ENCODE results near the gene BAIAP2. TPM values are rescaled to one million over a fixed set of nuclear protein-coding genes. Genes with fewer than 3 reads are reported as not detected.

The BAIAP2 gene
- total RNA-seq, 1 donor from 2014 or later, result 51.4 TPM

DNA sequence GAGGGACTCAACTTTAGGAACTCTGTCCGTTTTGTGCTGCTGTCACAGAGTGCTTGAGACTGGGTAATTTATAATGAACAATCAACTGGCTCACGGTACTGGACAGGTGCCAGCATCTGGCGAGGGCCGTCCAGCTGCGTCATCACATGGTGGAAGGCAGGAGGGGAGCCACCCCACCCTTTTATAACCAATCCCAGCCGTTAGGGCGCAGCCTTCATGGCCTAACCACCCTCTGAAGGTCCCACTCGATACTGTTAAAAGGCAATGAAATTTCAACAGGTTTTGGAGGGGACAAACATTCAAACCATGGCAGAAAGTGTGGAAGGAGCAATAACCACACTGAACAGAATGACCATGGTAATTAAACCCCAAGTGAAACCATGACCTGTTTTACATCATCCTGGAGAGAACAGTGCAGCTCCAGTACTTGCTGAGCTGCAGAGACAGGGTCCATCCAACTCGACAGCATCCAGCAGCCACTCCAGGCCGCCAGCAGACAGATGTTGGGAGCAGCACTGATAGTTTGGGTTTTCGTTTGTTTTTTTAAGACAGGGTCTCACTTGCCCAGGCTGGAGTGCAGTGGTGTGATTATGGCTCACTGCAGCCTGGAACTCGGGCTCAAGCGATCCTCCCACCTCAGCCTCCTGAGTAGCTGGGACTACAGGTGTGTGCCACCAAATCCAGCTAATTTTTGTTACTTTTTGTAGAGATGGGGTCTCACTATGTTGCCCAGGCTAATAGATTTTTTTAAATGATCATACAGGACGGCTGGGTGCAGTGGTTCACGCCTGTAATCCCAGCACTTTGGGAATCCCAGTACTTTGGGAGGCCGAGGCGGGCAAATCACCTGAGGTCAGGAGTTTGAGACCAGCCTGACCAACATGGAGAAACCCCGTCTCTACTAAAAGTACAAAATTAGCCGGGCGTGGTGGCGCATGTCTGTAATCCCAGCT, 32.3 kb upstream of the BAIAP2 start:
- H3K4me3 ChIP-seq (ENCODE audit: insufficient read depth, low read depth, low read length), result no peak overlapping the region
- Mint-ChIP-seq H3K27me3 (ENCODE audit: low read depth, unreplicated experiment) (peaks cover 39% of the 10 kb centered on the region), H3K4me3 (ENCODE audit: unreplicated experiment) (no peak overlapping the region), H3K27ac (ENCODE audit: unreplicated experiment) (no peak overlapping the region), H3K36me3 (ENCODE audit: low read depth, unreplicated experiment) (peaks cover 2% of the 10 kb centered on the region), H3K9me3 (ENCODE audit: unreplicated experiment) (no peaks in the 10 kb centered on the region), H3K4me1 (ENCODE audit: low read depth, unreplicated experiment) (no peaks in the 10 kb centered on the region)
- H3K4me2 ChIP-seq (ENCODE audit: low read length), result peak overlapping the region; percentile 40
- H3K27me3 ChIP-seq (ENCODE audit: insufficient read depth, low read length), result peaks cover 25% of the 10 kb centered on the region
- no peak overlapping the region for H3K27ac ChIP-seq (ENCODE audit: low read depth, low read length)
- DNase-seq (ENCODE audit: low read depth) (peak; percentile 51), FAIRE-seq (no peak)
- peaks cover 9% of the 10 kb centered on the region for H4K20me1 ChIP-seq (ENCODE audit: insufficient read depth, low read length)
- no peaks in the 10 kb centered on the region for H3K36me3 ChIP-seq (ENCODE audit: insufficient read depth, low read length)
- peaks cover 14% of the 10 kb centered on the region for H3K4me1 ChIP-seq (ENCODE audit: insufficient read depth, low read length)
- no peaks in the 10 kb centered on the region for H3K79me2 ChIP-seq (ENCODE audit: insufficient read depth, low read length)
- no peaks in the 10 kb centered on the region for H3K9me3 ChIP-seq (ENCODE audit: insufficient read depth, low read depth, low read length)
- no peak overlapping the region for H3K9ac ChIP-seq (ENCODE audit: low read length)
- H2AFZ ChIP-seq (ENCODE audit: low read depth, low read length), result no peak overlapping the region
- TF ChIP-seq, protein P1, sequence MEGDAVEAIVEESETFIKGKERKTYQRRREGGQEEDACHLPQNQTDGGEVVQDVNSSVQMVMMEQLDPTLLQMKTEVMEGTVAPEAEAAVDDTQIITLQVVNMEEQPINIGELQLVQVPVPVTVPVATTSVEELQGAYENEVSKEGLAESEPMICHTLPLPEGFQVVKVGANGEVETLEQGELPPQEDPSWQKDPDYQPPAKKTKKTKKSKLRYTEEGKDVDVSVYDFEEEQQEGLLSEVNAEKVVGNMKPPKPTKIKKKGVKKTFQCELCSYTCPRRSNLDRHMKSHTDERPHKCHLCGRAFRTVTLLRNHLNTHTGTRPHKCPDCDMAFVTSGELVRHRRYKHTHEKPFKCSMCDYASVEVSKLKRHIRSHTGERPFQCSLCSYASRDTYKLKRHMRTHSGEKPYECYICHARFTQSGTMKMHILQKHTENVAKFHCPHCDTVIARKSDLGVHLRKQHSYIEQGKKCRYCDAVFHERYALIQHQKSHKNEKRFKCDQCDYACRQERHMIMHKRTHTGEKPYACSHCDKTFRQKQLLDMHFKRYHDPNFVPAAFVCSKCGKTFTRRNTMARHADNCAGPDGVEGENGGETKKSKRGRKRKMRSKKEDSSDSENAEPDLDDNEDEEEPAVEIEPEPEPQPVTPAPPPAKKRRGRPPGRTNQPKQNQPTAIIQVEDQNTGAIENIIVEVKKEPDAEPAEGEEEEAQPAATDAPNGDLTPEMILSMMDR (IDR thresholded peaks at IDR 0.05; ENCODE audit: insufficient read depth, low read depth, low read length), result no peak
- TF ChIP-seq EZH2 (IDR thresholded peaks at IDR 0.05; ENCODE audit: insufficient read depth, low read length), result no peak

GRCh38 chr17:81003711-81004475, 31.1 kb upstream of the BAIAP2 start:
- peaks cover 2% of the 10 kb centered on the region for H3K4me1 Mint-ChIP-seq (ENCODE audit: low read depth, unreplicated experiment)
- no peak overlapping the region for H3K4me3 Mint-ChIP-seq (ENCODE audit: unreplicated experiment)

More at GRCh38 chr17:81003711-81004475, 31.1 kb upstream of the BAIAP2 start:
- Histone ChIP-seq H3K9me3 (ENCODE audit: insufficient read depth, low read depth, low read length) (no peaks in the 10 kb centered on the region), H3K4me2 (ENCODE audit: low read length) (peak overlapping the region; percentile 73), H4K20me1 (ENCODE audit: insufficient read depth, low read length) (peaks cover 9% of the 10 kb centered on the region), H3K79me2 (ENCODE audit: insufficient read depth, low read length) (no peaks in the 10 kb centered on the region), H3K27ac (ENCODE audit: low read depth, low read length) (no peak overlapping the region), H3K4me3 (ENCODE audit: insufficient read depth, low read depth, low read length) (no peak overlapping the region), H2AFZ (ENCODE audit: low read depth, low read length) (no peak overlapping the region), H3K9ac (ENCODE audit: low read length) (no peak overlapping the region), H3K36me3 (ENCODE audit: insufficient read depth, low read length) (no peaks in the 10 kb centered on the region), H3K27me3 (ENCODE audit: insufficient read depth, low read length) (peaks cover 29% of the 10 kb centered on the region), H3K4me1 (ENCODE audit: insufficient read depth, low read length) (peaks cover 8% of the 10 kb centered on the region)
- FAIRE-seq (no peak), DNase-seq (ENCODE audit: low read depth) (no peak)
- Mint-ChIP-seq H3K27ac (ENCODE audit: unreplicated experiment) (no peak overlapping the region), H3K36me3 (ENCODE audit: low read depth, unreplicated experiment) (no peaks in the 10 kb centered on the region), H3K27me3 (ENCODE audit: low read depth, unreplicated experiment) (peaks cover 43% of the 10 kb centered on the region), H3K9me3 (ENCODE audit: unreplicated experiment) (no peaks in the 10 kb centered on the region)
- TF ChIP-seq EZH2 (IDR thresholded peaks at IDR 0.05; ENCODE audit: insufficient read depth, low read length), result peak; percentile 81
- TF ChIP-seq, protein P1 (IDR thresholded peaks at IDR 0.05; ENCODE audit: insufficient read depth, low read depth, low read length), result no peak
